PC-9 (cell line): ENCODE results near the gene MOGAT2.

Experiments used
- CTCF ChIP-seq: fragments of 200-600 bp; sonication (generic); conservative IDR thresholded peaks from 2 replicates; pipeline ENCODE4 v1.6.1; 2017; ENCODE audit warnings: mixed run types, antibody characterized with exemption, mild to moderate bottlenecking, moderate library complexity
- EZH2 ChIP-seq: fragments of 200-600 bp; sonication (generic); IDR thresholded peaks from 2 replicates; pipeline ENCODE4 v1.8.0; 2017; ENCODE audit warnings: antibody characterized with exemption, low read depth

DNA sequence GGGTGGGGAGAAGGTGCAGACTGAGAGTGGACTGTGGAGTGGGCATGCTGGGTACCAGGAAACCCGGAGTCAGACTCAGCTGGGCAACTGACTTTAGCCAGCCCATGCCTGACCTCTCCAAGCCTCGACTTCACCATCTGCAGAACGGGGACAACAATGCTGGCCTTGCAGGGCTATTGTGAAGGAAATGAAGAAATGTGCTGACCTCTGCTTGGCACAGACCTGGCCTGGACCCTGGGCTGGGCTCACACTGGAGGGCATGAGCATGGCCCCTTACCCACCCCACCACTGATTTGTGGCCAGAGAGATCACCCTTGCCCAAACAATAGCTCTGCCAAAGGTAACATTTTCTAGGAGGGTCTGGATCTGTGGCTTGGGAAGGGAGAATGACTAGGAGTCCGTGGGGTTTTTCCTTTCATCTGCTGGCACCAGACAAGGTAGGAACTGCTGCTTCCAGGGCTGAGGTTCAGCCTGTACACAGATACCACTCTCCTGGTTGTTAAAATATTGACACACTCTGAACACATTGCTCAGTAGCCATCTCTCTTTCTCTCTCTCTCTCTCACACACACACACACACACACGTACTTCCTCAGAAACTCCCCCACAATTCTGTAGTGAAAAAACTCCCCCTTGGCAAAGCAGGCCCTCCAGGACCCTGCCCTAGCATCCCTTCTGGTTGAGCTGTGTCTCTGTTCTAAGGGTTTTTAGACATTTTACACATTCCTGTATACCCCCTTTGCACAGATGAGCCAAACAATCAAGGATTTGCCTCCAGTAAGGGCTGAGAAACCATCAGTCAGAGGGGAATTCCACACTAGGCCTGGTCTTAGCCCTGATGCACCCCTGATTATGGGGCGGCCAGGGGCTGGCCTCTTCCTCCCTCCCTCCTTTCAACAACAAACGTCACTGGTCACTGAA is 1.0 kb downstream of the MOGAT2 start:
- TF ChIP-seq CTCF (no peak), EZH2 (no peak)
